ENCODE results near the gene SLC15A4. TPM values are rescaled to one million over a fixed set of nuclear protein-coding genes. Genes with fewer than 3 reads are reported as not detected.
A peak's percentile ranks its signal among the peaks of the same experiment; 100 is the strongest.
"Not testable (repeated sequence)": the region's sequence is repeated elsewhere in the genome, so short reads cannot be mapped to it uniquely, and the experiment has no call there.

Gene SLC15A4
- total RNA-seq, 1 donor from 2014 or later = 38.8 TPM

GRCh38 chr12:128839885-128840284, 16.1 kb upstream of the SLC15A4 start:
- H3K27me3 Mint-ChIP-seq (ENCODE audit: low read depth); H3K27ac Mint-ChIP-seq: not testable (repeated sequence)

DNA sequence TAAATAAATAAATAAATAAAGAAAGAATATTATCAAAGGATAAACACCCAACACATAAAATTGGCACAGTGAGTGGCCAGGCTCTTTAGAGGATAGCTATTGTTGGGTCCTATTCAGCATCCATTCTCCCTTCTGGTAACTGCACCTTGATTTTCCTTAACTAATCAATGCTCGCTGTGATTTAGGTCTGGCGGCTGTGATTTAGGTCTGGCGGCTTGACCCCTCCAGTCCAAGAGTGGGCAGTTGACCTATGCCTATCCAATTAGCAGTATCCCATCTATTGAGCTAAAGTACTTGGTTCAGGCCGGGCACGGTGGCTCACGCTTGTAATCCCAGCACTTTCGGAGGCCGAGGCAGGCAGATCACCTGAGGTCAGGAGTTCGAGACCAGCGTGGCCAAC, 9.7 kb upstream of the SLC15A4 start:
- H3K4me3 Mint-ChIP-seq (ENCODE audit: low read depth) = no peak overlapping the region
- H3K27me3 Mint-ChIP-seq (ENCODE audit: low read depth) = no peaks in the 10 kb centered on the region
- intact Hi-C loops (cut with micrococcal nuclease) = no loop called here
- H3K9me3 Mint-ChIP-seq = no peaks in the 10 kb centered on the region
- no peak for DNase-seq (ENCODE audit: low spot score)
- H3K27ac Mint-ChIP-seq = no peak overlapping the region
- peaks cover 4% of the 10 kb centered on the region for H3K36me3 Mint-ChIP-seq (ENCODE audit: low read depth)
- peaks cover 20% of the 10 kb centered on the region for H3K4me1 Mint-ChIP-seq (ENCODE audit: low read depth)

More at GRCh38 chr12:128839885-128840284, 16.1 kb upstream of the SLC15A4 start:
- H3K36me3 Mint-ChIP-seq (ENCODE audit: low read depth); intact Hi-C loops (cut with micrococcal nuclease); DNase-seq (ENCODE audit: low spot score); H3K9me3 Mint-ChIP-seq; H3K4me3 Mint-ChIP-seq (ENCODE audit: low read depth): not testable (repeated sequence)
- peaks cover 15% of the 10 kb centered on the region for H3K4me1 Mint-ChIP-seq (ENCODE audit: low read depth)

DNA sequence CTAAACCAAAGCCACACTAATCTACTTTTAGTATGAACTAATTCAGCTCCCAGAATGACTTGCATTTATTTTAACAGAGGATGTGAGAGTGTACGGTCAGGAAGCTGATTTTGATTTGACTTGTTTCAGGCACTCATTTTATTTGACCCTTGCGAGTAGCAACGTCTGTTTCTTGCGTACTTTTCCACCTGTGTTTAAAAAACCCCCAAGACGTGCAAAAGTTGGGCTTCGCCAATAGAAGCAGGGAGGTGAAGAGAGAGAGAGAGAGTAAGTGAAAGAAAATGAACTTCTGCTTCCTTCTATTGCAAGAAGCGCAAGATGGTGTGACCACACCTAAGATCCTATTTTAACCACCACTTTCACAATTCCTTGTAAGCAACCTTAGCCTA, 6.7 kb upstream of the SLC15A4 start:
- intact Hi-C loops (cut with micrococcal nuclease) = loop anchor here (1.0 to 2.0 kb wide), 2 partner anchors 20 to 85 kb away; no protein-coding TSS in a partner anchor
- DNase-seq (ENCODE audit: low spot score) = no peak
- peaks cover 5% of the 10 kb centered on the region for H3K9me3 Mint-ChIP-seq
- H3K27ac Mint-ChIP-seq = peak overlapping the region; percentile 90
- peaks cover 4% of the 10 kb centered on the region for H3K36me3 Mint-ChIP-seq (ENCODE audit: low read depth)
- H3K4me3 Mint-ChIP-seq (ENCODE audit: low read depth) = peak overlapping the region; percentile 70
- H3K27me3 Mint-ChIP-seq (ENCODE audit: low read depth) = no peaks in the 10 kb centered on the region
- H3K4me1 Mint-ChIP-seq (ENCODE audit: low read depth) = peaks cover 20% of the 10 kb centered on the region

GRCh38 chr12:128829861-128830504, 6.2 kb upstream of the SLC15A4 start:
- H3K27ac Mint-ChIP-seq = peak overlapping the region; percentile 90
- intact Hi-C loops (cut with micrococcal nuclease) = loop anchor here (1.0 to 2.0 kb wide), 2 partner anchors 19 to 85 kb away; no protein-coding TSS in a partner anchor
- peak overlapping the region; percentile 19 for H3K4me3 Mint-ChIP-seq (ENCODE audit: low read depth)
- no peaks in the 10 kb centered on the region for H3K27me3 Mint-ChIP-seq (ENCODE audit: low read depth)
- peaks cover 4% of the 10 kb centered on the region for H3K36me3 Mint-ChIP-seq (ENCODE audit: low read depth)
- DNase-seq (ENCODE audit: low spot score) = peak; percentile 31
- peaks cover 22% of the 10 kb centered on the region for H3K4me1 Mint-ChIP-seq (ENCODE audit: low read depth)
- H3K9me3 Mint-ChIP-seq = peaks cover 5% of the 10 kb centered on the region

GRCh38 chr12:128827724-128828123, 4.0 kb upstream of the SLC15A4 start:
- Mint-ChIP-seq H3K4me1 (ENCODE audit: low read depth) (peaks cover 27% of the 10 kb centered on the region), H3K27me3 (ENCODE audit: low read depth) (no peaks in the 10 kb centered on the region), H3K36me3 (ENCODE audit: low read depth) (peaks cover 4% of the 10 kb centered on the region), H3K27ac (no peak overlapping the region), H3K4me3 (ENCODE audit: low read depth) (no peak overlapping the region), H3K9me3 (peaks cover 5% of the 10 kb centered on the region)
- no peak for DNase-seq (ENCODE audit: low spot score)
- intact Hi-C loops (cut with micrococcal nuclease) = no loop called here

- H3K36me3 Mint-ChIP-seq (ENCODE audit: low read depth) = peaks cover 16% of the 10 kb centered on the region
- intact Hi-C loops (cut with micrococcal nuclease) = no loop called here
- H3K4me3 Mint-ChIP-seq (ENCODE audit: low read depth) = peak overlapping the region; percentile 19
- H3K27me3 Mint-ChIP-seq (ENCODE audit: low read depth) = no peaks in the 10 kb centered on the region
- H3K27ac Mint-ChIP-seq = no peak overlapping the region
- DNase-seq (ENCODE audit: low spot score) = no peak
- H3K4me1 Mint-ChIP-seq (ENCODE audit: low read depth) = peaks cover 39% of the 10 kb centered on the region
- peaks cover 5% of the 10 kb centered on the region for H3K9me3 Mint-ChIP-seq
Measured at GRCh38 chr12:128825835-128826234, 2.1 kb upstream of the SLC15A4 start.

GRCh38 chr12:128823216-128823915, 392 bp downstream of the SLC15A4 start:
- H3K4me3 Mint-ChIP-seq (ENCODE audit: low read depth) = peak overlapping the region; percentile 86
- DNase-seq (ENCODE audit: low spot score) = no peak
- H3K4me1 Mint-ChIP-seq (ENCODE audit: low read depth) = peaks cover 31% of the 10 kb centered on the region
- intact Hi-C loops (cut with micrococcal nuclease) = loop anchor here (2.0 kb wide), 1 partner anchor 91 kb away; no protein-coding TSS in a partner anchor
- no peaks in the 10 kb centered on the region for H3K27me3 Mint-ChIP-seq (ENCODE audit: low read depth)
- peaks cover 5% of the 10 kb centered on the region for H3K9me3 Mint-ChIP-seq
- peaks cover 24% of the 10 kb centered on the region for H3K36me3 Mint-ChIP-seq (ENCODE audit: low read depth)
- H3K27ac Mint-ChIP-seq = peak overlapping the region; percentile 60

DNA sequence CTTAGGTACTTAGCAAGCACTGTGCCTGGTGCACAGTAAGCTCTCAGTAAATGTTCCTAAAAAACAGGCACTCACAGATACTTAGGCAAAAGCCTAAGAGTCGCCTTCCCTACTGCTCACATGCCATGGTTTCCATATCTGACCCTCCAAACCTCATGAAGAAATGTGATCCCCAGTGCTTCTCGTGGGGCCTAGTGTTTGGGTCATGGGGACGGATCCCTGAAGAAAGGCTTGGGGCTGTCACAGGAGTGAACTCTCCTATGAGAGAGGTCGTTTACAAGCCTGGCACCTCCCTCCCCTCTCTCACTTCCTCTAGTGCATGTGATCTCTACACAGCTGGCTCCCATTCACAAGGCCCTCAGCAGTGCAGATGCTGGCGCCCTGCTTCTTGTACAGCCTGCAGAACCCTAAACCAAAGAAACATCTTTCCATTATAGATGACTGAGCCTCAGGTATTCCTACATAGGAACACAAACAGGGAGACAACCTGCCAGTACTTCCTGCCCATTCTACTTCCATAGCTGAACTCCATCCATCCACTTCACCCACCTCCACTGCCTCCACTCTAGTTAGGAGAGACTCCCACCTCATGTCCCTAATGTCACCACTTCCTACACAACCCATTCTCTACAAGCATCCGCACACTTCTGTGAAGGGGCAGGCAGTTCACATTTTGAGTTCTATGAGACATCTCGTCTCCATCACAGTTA, 2.9 kb downstream of the SLC15A4 start:
- no peak for DNase-seq (ENCODE audit: low spot score)
- Mint-ChIP-seq H3K27ac (peak overlapping the region; percentile 64), H3K4me1 (ENCODE audit: low read depth) (peaks cover 51% of the 10 kb centered on the region)

GRCh38 chr12:128820253-128820652, 3.5 kb downstream of the SLC15A4 start:
- Mint-ChIP-seq H3K4me3 (ENCODE audit: low read depth) (no peak overlapping the region), H3K27me3 (ENCODE audit: low read depth) (no peaks in the 10 kb centered on the region), H3K9me3 (no peaks in the 10 kb centered on the region), H3K4me1 (ENCODE audit: low read depth) (peaks cover 55% of the 10 kb centered on the region), H3K36me3 (ENCODE audit: low read depth) (peaks cover 29% of the 10 kb centered on the region), H3K27ac (no peak overlapping the region)
- DNase-seq (ENCODE audit: low spot score) = no peak
- intact Hi-C loops (cut with micrococcal nuclease) = no loop called here

More for the DNA sequence above, 2.9 kb downstream of the SLC15A4 start:
- intact Hi-C loops (cut with micrococcal nuclease) = no loop called here
- peaks cover 29% of the 10 kb centered on the region for H3K36me3 Mint-ChIP-seq (ENCODE audit: low read depth)
- no peaks in the 10 kb centered on the region for H3K27me3 Mint-ChIP-seq (ENCODE audit: low read depth)
- H3K9me3 Mint-ChIP-seq = no peaks in the 10 kb centered on the region
- H3K4me3 Mint-ChIP-seq (ENCODE audit: low read depth) = peak overlapping the region; percentile 49

GRCh38 chr12:128819293-128820144, 4.2 kb downstream of the SLC15A4 start:
- Mint-ChIP-seq H3K9me3 (no peaks in the 10 kb centered on the region), H3K27ac (no peak overlapping the region), H3K4me1 (ENCODE audit: low read depth) (peaks cover 56% of the 10 kb centered on the region), H3K27me3 (ENCODE audit: low read depth) (no peaks in the 10 kb centered on the region), H3K36me3 (ENCODE audit: low read depth) (peaks cover 36% of the 10 kb centered on the region), H3K4me3 (ENCODE audit: low read depth) (no peak overlapping the region)
- intact Hi-C loops (cut with micrococcal nuclease) = no loop called here
- no peak for DNase-seq (ENCODE audit: low spot score)

DNA sequence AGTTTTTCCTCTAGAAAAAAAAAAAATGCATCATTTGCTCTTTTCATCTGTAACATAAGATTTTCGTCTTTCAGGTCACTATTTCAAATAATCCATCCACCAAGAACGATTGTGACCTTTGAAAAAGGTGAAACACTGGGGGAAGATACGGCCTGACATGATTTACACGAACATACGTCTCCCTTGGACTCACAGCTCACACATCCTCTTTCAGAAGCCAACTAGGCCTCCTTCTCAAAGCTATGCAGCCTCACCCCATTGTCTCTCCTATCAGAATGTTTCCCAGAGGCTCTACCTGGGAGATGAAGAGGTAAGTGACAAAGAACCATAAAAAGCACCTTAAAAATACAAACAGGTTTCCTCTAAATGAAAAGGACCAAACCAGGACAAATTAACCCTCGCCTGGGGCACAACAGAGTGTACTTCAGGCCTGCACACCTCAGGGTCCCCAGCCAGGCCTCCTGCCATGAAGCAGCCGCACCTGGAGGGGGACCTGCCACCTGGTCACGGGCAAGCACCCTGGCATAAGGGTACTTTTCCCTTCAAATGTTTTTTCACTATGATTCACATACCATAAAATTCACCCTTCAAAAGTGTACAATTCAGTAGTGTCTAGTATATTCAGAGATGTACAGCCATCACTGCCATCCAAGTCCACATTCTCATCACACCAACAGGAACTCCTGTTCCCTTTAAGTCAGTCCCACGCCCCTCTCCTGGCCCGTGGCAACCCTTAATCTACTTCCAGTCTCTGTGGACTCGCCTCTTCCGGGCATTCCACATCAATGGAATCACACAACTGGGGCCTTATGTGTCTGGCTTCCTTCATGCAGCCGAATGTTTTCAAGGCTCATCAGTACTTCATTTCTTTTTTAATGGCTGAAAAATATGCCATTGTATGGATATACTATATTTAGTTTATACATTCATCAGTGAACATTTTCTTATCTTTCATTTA, 5.4 kb downstream of the SLC15A4 start:
- intact Hi-C loops (cut with micrococcal nuclease) = no loop called here
- H3K4me3 Mint-ChIP-seq (ENCODE audit: low read depth) = peak overlapping the region; percentile 4
- peak overlapping the region; percentile 79 for H3K27ac Mint-ChIP-seq

More for the DNA sequence above, 5.4 kb downstream of the SLC15A4 start:
- no peak for DNase-seq (ENCODE audit: low spot score)
- Mint-ChIP-seq H3K9me3 (no peaks in the 10 kb centered on the region), H3K36me3 (ENCODE audit: low read depth) (peaks cover 47% of the 10 kb centered on the region), H3K4me1 (ENCODE audit: low read depth) (peaks cover 67% of the 10 kb centered on the region), H3K27me3 (ENCODE audit: low read depth) (no peaks in the 10 kb centered on the region)

Data from activated T-helper 2 cell treated with anti-CD3 and anti-CD28 coated beads, Interferon-gamma antibody, Interleukin-2, Interleukin-4, amounts not matched to agents 10 μg/mL and 5 μg/mL and 100 μg/mL, durations not matched to agents 14 hours and 24 hours and 36 hours (primary cell).